Measurements from ENCODE around the gene TMEM204.

The TMEM204 gene

GRCh38 chr16:1500465-1501150 is 32.9 kb upstream of the TMEM204 start:
- DNase-seq = no peak

- no peak for DNase-seq
These were observed 31.8 kb upstream of the TMEM204 start for GRCh38 chr16:1501630-1502029.

- DNase-seq = no peak
These were observed 31.1 kb upstream of the TMEM204 start for GRCh38 chr16:1502092-1503004.

GRCh38 chr16:1503110-1503955 is 30.1 kb upstream of the TMEM204 start:
- DNase-seq = no peak

- DNase-seq = no peak
These were observed 28.2 kb upstream of the TMEM204 start for GRCh38 chr16:1505073-1505844.

- no peak for DNase-seq
These were observed 27.6 kb upstream of the TMEM204 start for GRCh38 chr16:1505912-1506311.

- no peak for DNase-seq
These were observed 26.8 kb upstream of the TMEM204 start for GRCh38 chr16:1506494-1507213.

GRCh38 chr16:1508494-1509187 is 24.8 kb upstream of the TMEM204 start:
- DNase-seq = no peak

GRCh38 chr16:1509307-1510221 is 23.9 kb upstream of the TMEM204 start:
- DNase-seq = no peak

GRCh38 chr16:1510272-1510671 is 23.2 kb upstream of the TMEM204 start:
- no peak for DNase-seq

- DNase-seq = no peak
These were observed 22.5 kb upstream of the TMEM204 start for GRCh38 chr16:1510941-1511351.

- no peak for DNase-seq
These were observed 21.6 kb upstream of the TMEM204 start for GRCh38 chr16:1511662-1512569.

- DNase-seq = no peak
These were observed 20.7 kb upstream of the TMEM204 start for GRCh38 chr16:1512774-1513173.

GRCh38 chr16:1514507-1514906 is 19.0 kb upstream of the TMEM204 start:
- DNase-seq = no peak

GRCh38 chr16:1518626-1519135 is 14.8 kb upstream of the TMEM204 start:
- no peak for DNase-seq

GRCh38 chr16:1519831-1520230 is 13.6 kb upstream of the TMEM204 start:
- DNase-seq = no peak

GRCh38 chr16:1520461-1520860 is 13.0 kb upstream of the TMEM204 start:
- DNase-seq = no peak

GRCh38 chr16:1523581-1524245 is 9.8 kb upstream of the TMEM204 start:
- DNase-seq = no peak

All from activated CD8-positive, alpha-beta memory T cell treated with anti-CD3 and anti-CD28 coated beads, Interleukin-2, amount 50 U/mL, for 4 hours (primary cell).